Neuronal stem cell (in vitro differentiated cells): ENCODE data around the gene FGF7.

Experiments
- DNase-seq: peaks from one replicate; pipeline ENCODE4 v3.0.0-alpha.2; 2013; ENCODE audit warnings: low spot score
- H2AFZ ChIP-seq: one replicate; pipeline ENCODE4 v1.6.1; 2013; ENCODE audit warnings: mild to moderate bottlenecking, low read length, inconsistent platforms
- H2AK5ac ChIP-seq: 2 replicates; pipeline ENCODE4 v1.6.1; 2013; ENCODE audit warnings: low read depth, mild to moderate bottlenecking, inconsistent platforms, low read length, moderate library complexity, mixed read lengths
- H2BK120ac ChIP-seq: 2 replicates; pipeline ENCODE4 v1.6.1; 2013; ENCODE audit warnings: low read depth, mild to moderate bottlenecking, inconsistent platforms, low read length, moderate library complexity, mixed read lengths
- H2BK12ac ChIP-seq: one replicate; pipeline ENCODE4 v1.6.1; 2013; ENCODE audit warnings: low read length, inconsistent platforms
- H2BK15ac ChIP-seq: 2 replicates; pipeline ENCODE4 v1.6.1; 2013; ENCODE audit warnings: mild to moderate bottlenecking, low read length, inconsistent platforms, mixed read lengths
- H2BK5ac ChIP-seq: one replicate; pipeline ENCODE4 v1.6.1; 2013; ENCODE audit warnings: inconsistent platforms, mild to moderate bottlenecking, low read length, moderate library complexity
- H3K14ac ChIP-seq: one replicate; pipeline ENCODE4 v1.6.1; 2013; ENCODE audit warnings: low read length, inconsistent platforms
- H3K18ac ChIP-seq: 2 replicates; pipeline ENCODE4 v1.6.1; 2013; ENCODE audit warnings: low read length, inconsistent platforms
- H3K23ac ChIP-seq: 2 replicates; pipeline ENCODE4 v1.6.1; 2013; ENCODE audit warnings: low read depth, mild to moderate bottlenecking, mixed read lengths, low read length, inconsistent platforms; ENCODE audit not compliant: poor library complexity
- H3K27ac ChIP-seq: replicated peaks from 3 replicates; pipeline ENCODE4 v1.5.1; 2013; ENCODE audit warnings: low read length, inconsistent platforms
- H3K27me3 ChIP-seq, 3 experiments: 2 replicates each; pipeline ENCODE4 v1.6.1; 2013; ENCODE audit warnings: low read length in 3 of 3, mild to moderate bottlenecking in 2 of 3, inconsistent platforms in 1 of 3, low read depth in 1 of 3, mixed read lengths in 1 of 3, moderate library complexity in 1 of 3; ENCODE audit not compliant: control insufficient read depth in 3 of 3, insufficient read depth in 3 of 3
- H3K36me3 ChIP-seq, 2 donors: replicated peaks in 1 of 2; 2 replicates each; pipeline ENCODE4 v1.6.1; 2013; ENCODE audit warnings: low read length in 2 of 2; ENCODE audit not compliant: control insufficient read depth in 2 of 2, insufficient read depth in 2 of 2
- H3K4ac ChIP-seq: 2 replicates; pipeline ENCODE4 v1.6.1; 2013; ENCODE audit warnings: inconsistent platforms, mild to moderate bottlenecking, low read length, moderate library complexity
- H3K4me1 ChIP-seq, 2 donors: 1 replicate in 1 of 2; 2 replicates in 1 of 2; pipeline ENCODE4 v1.6.1; 2013; ENCODE audit warnings: low read length in 2 of 2, low read depth in 1 of 2; ENCODE audit not compliant: control insufficient read depth in 2 of 2, insufficient read depth in 1 of 2
- H3K4me2 ChIP-seq: one replicate; pipeline ENCODE4 v1.6.1; 2013; ENCODE audit warnings: mild to moderate bottlenecking, low read length, inconsistent platforms; ENCODE audit not compliant: insufficient read depth, poor library complexity, severe bottlenecking
- H3K4me3 ChIP-seq, 2 donors: 2 replicates each; pipeline ENCODE4 v1.5.1; 2013; ENCODE audit warnings: low read length in 2 of 2, mild to moderate bottlenecking in 2 of 2, inconsistent platforms in 1 of 2, moderate library complexity in 1 of 2
- H3K79me1 ChIP-seq: one replicate; pipeline ENCODE4 v1.6.1; 2013; ENCODE audit warnings: low read depth, mild to moderate bottlenecking, inconsistent platforms, low read length, moderate library complexity
- H3K9ac ChIP-seq: one replicate; pipeline ENCODE4 v1.6.1; 2013; ENCODE audit warnings: mild to moderate bottlenecking, low read depth, low read length, inconsistent platforms; ENCODE audit not compliant: poor library complexity
- H3K9me3 ChIP-seq, 2 donors: replicated peaks in 1 of 2; 2 replicates each; pipeline versions ENCODE3 to v1.6.1; 2013; ENCODE audit warnings: low read length in 2 of 2, mild to moderate bottlenecking in 2 of 2, inconsistent platforms in 1 of 2, low read depth in 1 of 2, mixed read lengths in 1 of 2, moderate library complexity in 1 of 2; ENCODE audit not compliant: control insufficient read depth in 2 of 2, insufficient read depth in 1 of 2
- H4K8ac ChIP-seq: one replicate; pipeline ENCODE4 v1.6.1; 2013; ENCODE audit warnings: low read depth, mild to moderate bottlenecking, inconsistent platforms, low read length, moderate library complexity
- H4K91ac ChIP-seq: one replicate; pipeline ENCODE4 v1.6.1; 2013; ENCODE audit warnings: low read length, low read depth, mild to moderate bottlenecking, inconsistent platforms; ENCODE audit not compliant: poor library complexity
- WGBS, 2 donors: extraction: QIAGEN DNeasy Blood & Tissue Kit; methylation state at CpG; one replicate each; pipeline ENCODE4 v1.1.7; 2013; ENCODE audit warnings: missing lambda C conversion rate in 2 of 2, mixed read lengths in 1 of 2; ENCODE audit not compliant: insufficient read length in 2 of 2, insufficient replicate concordance in 1 of 2; ENCODE audit errors: extremely low coverage in 2 of 2; 5-methylcytosine and 5-hydroxymethylcytosine counted together

Gene FGF7

DNA sequence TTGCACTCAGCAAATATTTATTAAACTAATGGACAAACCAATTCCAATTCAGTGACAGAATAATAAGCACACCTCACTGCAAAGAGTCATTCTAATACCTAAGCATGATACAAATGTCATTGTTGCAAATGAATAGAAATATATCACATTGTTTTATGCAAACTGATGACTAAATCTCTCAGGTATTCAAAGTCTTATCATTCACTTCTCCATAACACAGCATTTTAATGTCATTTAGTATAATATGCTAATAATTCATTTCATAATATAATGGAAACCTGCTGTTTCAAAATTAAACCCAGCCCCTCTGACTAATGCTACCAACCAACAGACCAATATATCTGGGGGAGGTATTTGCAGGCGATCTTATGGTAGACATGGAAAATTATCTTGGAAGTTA lies 71.8 kb downstream of the FGF7 start:
- H2BK15ac ChIP-seq: no peak overlapping the region
- no peak overlapping the region for H3K14ac ChIP-seq
- no peak overlapping the region for H3K4ac ChIP-seq
- no CpG with 5 or more reads among the region's 1 CpG for WGBS, 2 donors
- no peak overlapping the region for H2BK5ac ChIP-seq
- H2AK5ac ChIP-seq: no peak overlapping the region
- no peaks in the 10 kb centered on the region for H3K27me3 ChIP-seq
- no peak overlapping the region for H3K9ac ChIP-seq
- no peak overlapping the region for H3K4me2 ChIP-seq
- H3K23ac ChIP-seq: no peak overlapping the region
- H4K91ac ChIP-seq: no peak overlapping the region
- no peak overlapping the region for H3K18ac ChIP-seq
- H3K79me1 ChIP-seq: no peaks in the 10 kb centered on the region
- no peak overlapping the region for H2BK12ac ChIP-seq
- H3K9me3 ChIP-seq: no peaks in the 10 kb centered on the region
- no peak overlapping the region for H2AFZ ChIP-seq
- H2BK120ac ChIP-seq: no peak overlapping the region
- H4K8ac ChIP-seq: no peak overlapping the region
- H3K4me1 ChIP-seq: no peaks in the 10 kb centered on the region
- no peak for DNase-seq
- no peak overlapping the region for H3K4me3 ChIP-seq
- H3K27ac ChIP-seq: no peak overlapping the region
- no peaks in the 10 kb centered on the region for H3K36me3 ChIP-seq

DNA sequence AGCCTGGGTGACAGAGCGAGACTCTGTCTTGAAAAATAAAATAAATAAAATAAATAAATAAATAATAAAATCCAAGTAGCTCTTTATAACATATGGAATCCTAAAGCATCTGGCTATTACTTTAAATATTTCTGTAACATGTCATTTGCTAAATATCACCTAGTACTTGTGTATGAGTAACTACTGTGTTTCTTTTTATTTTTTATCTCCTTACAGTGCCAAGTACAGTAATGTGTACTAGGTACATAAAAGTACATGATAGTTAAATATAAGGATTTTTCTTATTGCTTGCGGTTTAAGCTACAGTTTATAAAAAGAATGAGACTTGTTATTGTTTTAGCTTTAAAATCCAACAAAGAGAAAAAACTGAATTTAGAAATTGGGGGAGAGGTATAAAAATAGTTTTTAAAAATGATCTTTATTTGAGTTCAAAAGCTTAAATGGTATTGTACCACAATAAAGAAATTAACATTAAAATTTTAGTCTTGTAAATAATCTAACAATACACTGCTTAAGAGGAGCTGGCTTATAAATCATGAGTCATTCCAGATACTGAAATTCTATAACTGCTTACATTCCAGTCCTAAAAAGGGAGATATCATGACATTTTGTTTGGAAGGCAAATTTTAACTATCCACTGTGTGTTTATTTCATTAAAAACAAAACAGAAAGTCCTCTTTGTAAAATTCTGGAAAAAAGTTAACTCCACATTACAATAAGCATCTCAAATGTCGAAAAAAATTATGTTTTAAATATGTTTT lies 73.1 kb downstream of the FGF7 start:
- H2AK5ac ChIP-seq: no peak overlapping the region
- no CpG with 5 or more reads among the region's 3 CpGs for WGBS, 2 donors
- H3K4me1 ChIP-seq: no peaks in the 10 kb centered on the region
- no peaks in the 10 kb centered on the region for H3K27me3 ChIP-seq
- no peak overlapping the region for H3K9ac ChIP-seq
- no peak overlapping the region for H3K4ac ChIP-seq
- no peak overlapping the region for H2BK15ac ChIP-seq
- H3K18ac ChIP-seq: no peak overlapping the region
- H4K8ac ChIP-seq: no peak overlapping the region
- no peak for DNase-seq
- no peak overlapping the region for H3K4me3 ChIP-seq
- no peak overlapping the region for H2BK120ac ChIP-seq
- H2AFZ ChIP-seq: no peak overlapping the region
- no peaks in the 10 kb centered on the region for H3K36me3 ChIP-seq
- H3K4me2 ChIP-seq: no peak overlapping the region
- no peak overlapping the region for H3K14ac ChIP-seq
- no peaks in the 10 kb centered on the region for H3K79me1 ChIP-seq
- H4K91ac ChIP-seq: no peak overlapping the region
- peaks cover 0 to 4% of the 10 kb centered on the region in 2 donors for H3K9me3 ChIP-seq
- no peak overlapping the region for H3K23ac ChIP-seq
- H2BK5ac ChIP-seq: no peak overlapping the region
- H2BK12ac ChIP-seq: no peak overlapping the region
- no peak overlapping the region for H3K27ac ChIP-seq

DNA sequence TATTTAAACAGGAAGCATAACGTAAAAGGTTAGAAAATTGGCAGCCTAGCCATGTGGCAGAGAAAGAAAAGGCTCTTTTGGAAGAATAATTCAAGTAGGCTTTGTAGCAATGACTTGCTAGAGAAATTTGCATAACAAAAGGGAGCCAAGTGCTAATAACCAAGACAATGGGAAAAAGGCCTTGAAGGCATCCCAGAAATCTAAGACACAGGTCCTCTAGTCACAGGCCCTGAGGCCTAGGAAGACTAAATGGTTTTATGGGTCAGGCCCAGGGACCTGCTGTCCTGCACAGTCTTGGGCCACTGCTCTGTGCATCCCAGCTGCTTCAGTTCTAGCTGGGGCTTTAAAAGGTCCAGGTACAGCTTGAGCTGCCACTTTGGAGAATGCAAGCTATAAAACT lies 78.5 kb downstream of the FGF7 start:
- Histone ChIP-seq H3K27ac (no peak overlapping the region), H3K9ac (no peak overlapping the region), H3K4me1 (no peaks in the 10 kb centered on the region), H3K14ac (no peak overlapping the region), H3K4ac (no peak overlapping the region), H2BK12ac (no peak overlapping the region), H3K27me3 (no peaks in the 10 kb centered on the region), H3K23ac (no peak overlapping the region), H4K8ac (no peak overlapping the region), H3K4me2 (no peak overlapping the region), H4K91ac (no peak overlapping the region), H3K36me3 (no peaks in the 10 kb centered on the region), H2BK15ac (no peak overlapping the region), H3K4me3 (no peak overlapping the region), H3K18ac (no peak overlapping the region), H3K79me1 (no peaks in the 10 kb centered on the region), H2AK5ac (no peak overlapping the region), H3K9me3 (peaks cover 4 to 8% of the 10 kb centered on the region in 2 donors), H2BK5ac (no peak overlapping the region), H2BK120ac (no peak overlapping the region), H2AFZ (no peak overlapping the region)
- no CpG with 5 or more reads among the region's 1 CpG for WGBS, 2 donors
- DNase-seq: no peak

DNA sequence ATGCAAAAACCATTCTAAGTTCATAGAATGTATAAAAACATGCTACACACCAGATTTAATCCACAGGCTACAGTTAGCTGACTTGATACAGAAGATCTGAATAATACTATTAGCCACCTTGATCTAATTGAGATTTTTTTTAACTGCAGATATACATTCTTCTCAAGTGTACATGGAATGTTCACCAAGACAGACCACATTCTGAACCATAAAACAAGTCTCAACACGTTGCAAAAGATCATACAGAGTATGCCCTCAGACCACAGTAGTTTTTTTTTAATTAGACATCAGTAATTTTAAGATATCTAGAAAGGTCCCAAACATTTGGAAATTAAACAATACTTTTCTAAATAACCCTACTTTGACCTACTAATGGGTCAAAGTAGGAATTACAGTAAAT lies 83.3 kb downstream of the FGF7 start:
- Histone ChIP-seq H3K4ac (no peak overlapping the region), H3K36me3 (no peaks in the 10 kb centered on the region), H3K27ac (no peak overlapping the region), H3K9ac (no peak overlapping the region), H3K79me1 (no peaks in the 10 kb centered on the region), H3K18ac (no peak overlapping the region), H2BK120ac (no peak overlapping the region), H3K9me3 (peaks cover 4% of the 10 kb centered on the region in 2 donors), H2BK12ac (no peak overlapping the region), H3K27me3 (no peaks in the 10 kb centered on the region), H4K8ac (no peak overlapping the region), H2AFZ (no peak overlapping the region), H2BK15ac (no peak overlapping the region), H2BK5ac (no peak overlapping the region), H3K23ac (no peak overlapping the region), H3K4me1 (no peaks in the 10 kb centered on the region), H4K91ac (no peak overlapping the region), H3K4me2 (no peak overlapping the region), H3K4me3 (no peak overlapping the region), H3K14ac (no peak overlapping the region), H2AK5ac (no peak overlapping the region)
- no peak for DNase-seq
- no CpG with 5 or more reads among the region's 1 CpG for WGBS, 2 donors
